OCI-LY3 (cell line): ENCODE measurements around the gene DEPDC1B.

Experiments
- EZH2phosphoT487 ChIP-seq: fragments of 200-600 bp; shearing (Covaris generic); IDR thresholded peaks from 2 replicates; pipeline ENCODE4 v1.6.1; 2018; ENCODE audit warnings: antibody characterized with exemption, mixed run types, low read depth
- TF ChIP-seq, protein P1 (sequence below): fragments of 200-600, 300-600 bp; sonication (generic); IDR thresholded peaks from 2 replicates; pipeline ENCODE4 v1.5.1; 2014; ENCODE audit warnings: antibody characterized with exemption, low read length, low read depth

DNA sequence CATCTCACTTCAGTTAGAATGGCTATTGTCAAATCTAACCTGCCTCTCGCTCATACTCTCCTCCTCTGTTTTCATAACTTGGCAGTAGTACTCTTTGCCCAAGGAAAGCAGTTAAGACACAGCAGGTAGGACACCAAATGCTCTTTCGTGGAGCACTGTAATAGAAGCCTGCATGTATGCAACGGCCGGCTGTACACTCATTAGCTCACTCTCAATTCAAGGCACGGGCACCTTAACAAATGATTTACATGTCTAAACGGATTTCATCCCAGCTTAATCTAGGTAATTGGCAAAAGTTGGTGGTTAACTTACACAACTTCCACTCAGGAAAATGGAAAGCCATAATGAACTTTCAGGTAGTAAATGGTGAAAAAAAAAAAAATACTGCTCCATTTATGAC lies 14.9 kb downstream of the DEPDC1B start:
- TF ChIP-seq, protein P1, sequence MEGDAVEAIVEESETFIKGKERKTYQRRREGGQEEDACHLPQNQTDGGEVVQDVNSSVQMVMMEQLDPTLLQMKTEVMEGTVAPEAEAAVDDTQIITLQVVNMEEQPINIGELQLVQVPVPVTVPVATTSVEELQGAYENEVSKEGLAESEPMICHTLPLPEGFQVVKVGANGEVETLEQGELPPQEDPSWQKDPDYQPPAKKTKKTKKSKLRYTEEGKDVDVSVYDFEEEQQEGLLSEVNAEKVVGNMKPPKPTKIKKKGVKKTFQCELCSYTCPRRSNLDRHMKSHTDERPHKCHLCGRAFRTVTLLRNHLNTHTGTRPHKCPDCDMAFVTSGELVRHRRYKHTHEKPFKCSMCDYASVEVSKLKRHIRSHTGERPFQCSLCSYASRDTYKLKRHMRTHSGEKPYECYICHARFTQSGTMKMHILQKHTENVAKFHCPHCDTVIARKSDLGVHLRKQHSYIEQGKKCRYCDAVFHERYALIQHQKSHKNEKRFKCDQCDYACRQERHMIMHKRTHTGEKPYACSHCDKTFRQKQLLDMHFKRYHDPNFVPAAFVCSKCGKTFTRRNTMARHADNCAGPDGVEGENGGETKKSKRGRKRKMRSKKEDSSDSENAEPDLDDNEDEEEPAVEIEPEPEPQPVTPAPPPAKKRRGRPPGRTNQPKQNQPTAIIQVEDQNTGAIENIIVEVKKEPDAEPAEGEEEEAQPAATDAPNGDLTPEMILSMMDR = no peak
- TF ChIP-seq EZH2phosphoT487 = no peak
